ENCODE results near the gene MPRIP.
"Not testable (repeated sequence)": the region's sequence is repeated elsewhere in the genome, so short reads cannot be mapped to it uniquely, and the experiment has no call there.

Gene MPRIP

DNA sequence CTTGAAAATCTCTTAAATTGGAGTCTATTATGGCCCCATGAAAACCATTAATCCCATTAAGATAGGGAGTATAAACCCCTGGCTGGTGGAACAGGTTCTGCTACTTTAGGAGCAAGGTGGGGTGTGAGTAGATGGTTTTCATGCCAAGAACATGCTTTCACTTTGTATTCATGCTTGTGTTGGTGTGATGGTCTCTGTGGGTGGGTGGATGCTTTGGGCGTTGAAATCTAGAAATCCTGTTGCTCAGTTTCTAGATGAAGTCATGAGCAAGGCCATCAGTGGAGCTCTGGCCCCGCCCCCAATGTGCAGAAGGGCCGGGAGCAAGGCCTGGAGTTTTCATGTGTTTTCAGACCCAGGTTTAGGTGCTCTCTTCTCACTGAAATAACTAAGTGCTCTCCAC, 143.8 kb downstream of the MPRIP start:
- DNase-seq (ENCODE audit: low spot score), result no peak

DNA sequence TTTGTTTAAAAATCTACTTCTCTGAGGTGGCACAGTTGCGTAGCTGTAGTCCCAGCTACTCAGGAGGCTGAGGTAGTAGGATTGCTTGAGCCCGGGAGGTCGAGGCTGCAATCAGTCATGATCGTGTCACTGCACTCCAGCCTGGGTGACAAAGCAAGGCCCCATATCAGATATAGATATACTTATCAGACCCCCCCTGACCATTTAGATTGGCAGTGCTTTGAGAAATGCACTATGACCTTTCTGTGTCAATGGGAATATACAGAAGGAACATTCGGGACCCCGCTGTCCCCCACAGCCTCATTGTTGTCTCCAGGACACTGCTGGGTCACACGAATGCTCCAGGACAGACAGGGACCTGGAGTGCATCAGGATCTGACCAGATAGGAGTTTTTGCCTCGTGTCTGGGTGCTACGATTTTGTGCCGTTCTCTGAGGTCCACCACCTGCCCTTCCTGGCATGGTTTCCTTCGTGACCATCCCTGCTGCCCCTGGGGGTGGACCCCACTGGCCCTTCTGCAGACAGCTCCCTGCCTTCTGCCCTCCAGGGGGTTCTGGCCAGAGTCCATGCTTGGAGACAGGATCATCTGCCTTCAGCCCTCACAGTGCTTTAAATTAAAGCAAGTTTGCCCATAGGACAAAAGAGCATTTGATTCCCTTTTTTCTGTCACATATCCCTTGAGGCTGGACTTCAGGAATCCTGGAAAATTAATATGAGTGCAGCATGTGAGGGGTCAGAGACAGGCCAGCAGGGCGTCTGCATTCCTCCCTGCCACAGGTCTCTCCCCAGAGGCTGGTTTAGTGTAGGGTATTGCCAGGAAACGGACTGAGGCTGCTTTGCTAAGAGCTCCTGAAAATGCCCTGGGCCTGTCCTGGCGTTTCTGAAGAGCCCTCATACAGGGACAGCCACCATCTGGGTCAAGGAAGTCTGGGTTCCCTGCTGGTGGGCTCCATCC, 144.6 kb downstream of the MPRIP start:
- DNase-seq (ENCODE audit: low spot score), result no peak

DNA sequence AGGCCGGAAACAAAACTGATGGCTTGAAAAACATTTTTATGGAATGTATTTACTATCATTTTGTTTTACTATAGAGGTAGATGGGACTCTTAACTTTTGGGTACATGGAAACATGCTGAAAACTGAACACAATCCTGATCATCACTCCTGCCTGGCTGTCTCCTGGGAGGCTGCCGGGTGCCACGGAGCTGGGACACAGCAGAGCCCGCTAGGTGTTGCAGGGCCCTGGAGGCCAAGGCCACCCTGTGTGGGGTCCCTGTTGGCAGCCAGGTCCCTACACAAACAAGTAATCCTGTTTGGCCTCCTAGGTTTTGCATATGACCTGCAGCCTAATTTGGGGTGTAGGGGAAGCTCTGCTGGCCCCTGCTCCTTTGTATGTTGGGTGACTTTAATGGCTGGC, 146.3 kb downstream of the MPRIP start:
- DNase-seq (ENCODE audit: low spot score), result no peak

DNA sequence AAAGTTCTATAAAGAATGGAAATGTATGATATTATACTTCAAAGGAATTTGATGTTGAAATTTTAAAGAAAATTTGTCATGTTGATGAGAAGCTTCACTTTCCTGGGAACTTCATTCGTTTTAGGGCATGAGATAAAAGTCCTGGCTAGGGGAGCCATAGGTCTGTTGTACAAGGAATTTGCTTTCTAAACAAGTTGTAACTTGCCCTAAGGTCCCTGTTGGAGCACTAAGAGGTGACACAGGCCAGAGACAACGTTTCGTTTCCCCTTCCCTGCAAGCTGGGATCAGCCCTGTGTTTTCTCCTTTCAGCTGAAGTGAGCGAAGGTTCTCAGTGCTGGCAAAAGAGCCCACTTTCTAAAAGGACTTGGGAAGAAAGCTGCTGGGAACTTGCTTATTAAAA, 147.3 kb downstream of the MPRIP start:
- DNase-seq (ENCODE audit: low spot score), result no peak

DNA sequence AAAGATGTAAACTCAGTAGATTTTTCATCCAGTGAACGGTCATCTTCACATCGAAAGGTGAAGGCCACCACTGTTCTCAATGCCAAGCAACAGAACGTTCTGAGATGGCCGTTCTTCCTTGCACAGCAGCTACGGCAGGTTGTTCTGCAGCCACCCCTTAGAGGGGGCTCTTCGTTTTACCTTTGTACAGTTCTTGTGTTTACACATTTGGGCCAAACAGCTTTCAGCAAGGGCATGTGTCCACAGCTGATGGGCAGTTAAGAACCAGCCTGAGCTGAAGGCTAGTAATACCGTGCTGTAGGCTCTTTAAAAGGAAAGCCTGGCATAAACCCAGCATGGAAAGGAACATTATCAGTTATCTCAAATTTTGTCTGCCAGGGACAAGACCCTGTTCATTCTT, 147.9 kb downstream of the MPRIP start:
- DNase-seq (ENCODE audit: low spot score), result no peak

DNA sequence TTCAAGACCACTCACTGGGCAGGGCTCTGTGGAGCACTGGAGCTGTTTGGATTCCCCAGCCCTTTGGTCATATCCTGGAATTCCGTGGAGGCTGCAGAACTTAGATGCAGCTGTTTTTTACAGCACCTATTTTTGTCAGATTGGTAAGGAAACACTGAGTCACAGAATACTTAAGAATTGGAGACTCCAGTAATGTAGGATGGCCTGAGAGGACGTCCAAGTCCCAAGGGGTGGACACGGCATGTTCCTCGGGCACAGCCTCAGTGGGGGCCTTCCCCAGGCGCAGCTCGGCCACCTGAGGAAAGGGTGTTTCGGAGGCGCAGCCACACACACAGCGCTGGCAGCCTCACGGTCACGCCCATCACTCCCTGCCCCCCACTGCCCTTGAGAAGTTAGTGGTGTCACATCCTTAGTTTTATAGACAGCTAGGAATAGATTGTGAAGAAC, 149.1 kb downstream of the MPRIP start:
- no peak for DNase-seq (ENCODE audit: low spot score)

DNA sequence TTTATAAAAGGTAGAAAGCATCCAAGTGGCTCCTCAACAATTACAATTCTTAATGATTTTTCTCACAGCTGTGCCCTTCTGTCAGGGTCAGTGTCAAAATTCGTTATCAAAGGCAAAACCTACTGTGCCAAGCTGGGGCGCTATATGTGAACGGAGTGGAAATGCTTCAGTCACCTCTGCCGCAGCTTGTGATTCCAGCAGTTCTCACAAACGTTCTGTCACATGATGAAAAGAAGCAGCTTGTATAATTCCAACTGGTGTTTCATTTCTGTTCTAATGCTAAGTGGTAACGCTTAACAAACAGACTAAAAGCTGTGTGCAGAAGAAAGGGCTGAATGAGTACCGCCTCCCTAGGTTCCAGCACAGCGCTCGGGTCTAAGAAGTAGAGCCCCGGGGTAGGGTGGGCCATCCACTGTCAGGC, 149.7 kb downstream of the MPRIP start:
- no peak for DNase-seq (ENCODE audit: low spot score)

DNA sequence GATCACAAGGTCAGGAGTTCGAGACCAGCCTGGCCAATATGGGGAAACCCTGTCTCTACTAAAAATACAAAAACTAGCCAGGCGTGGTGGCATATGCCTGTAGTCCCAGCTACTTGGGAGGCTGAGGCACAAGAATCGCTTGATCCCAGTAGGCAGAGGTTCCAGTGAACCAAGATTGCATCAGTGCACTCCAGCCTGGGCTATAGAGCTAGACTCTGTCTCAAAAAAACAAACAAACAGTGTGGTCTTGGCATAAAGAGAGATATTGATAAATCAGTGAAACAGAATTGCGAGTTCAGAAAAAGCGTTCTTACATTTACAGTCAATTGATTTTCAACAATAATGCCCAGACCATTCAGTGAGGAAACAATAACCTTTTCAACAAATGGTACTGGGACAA, 153.2 kb downstream of the MPRIP start:
- DNase-seq (ENCODE audit: low spot score), result not testable (repeated sequence)

DNA sequence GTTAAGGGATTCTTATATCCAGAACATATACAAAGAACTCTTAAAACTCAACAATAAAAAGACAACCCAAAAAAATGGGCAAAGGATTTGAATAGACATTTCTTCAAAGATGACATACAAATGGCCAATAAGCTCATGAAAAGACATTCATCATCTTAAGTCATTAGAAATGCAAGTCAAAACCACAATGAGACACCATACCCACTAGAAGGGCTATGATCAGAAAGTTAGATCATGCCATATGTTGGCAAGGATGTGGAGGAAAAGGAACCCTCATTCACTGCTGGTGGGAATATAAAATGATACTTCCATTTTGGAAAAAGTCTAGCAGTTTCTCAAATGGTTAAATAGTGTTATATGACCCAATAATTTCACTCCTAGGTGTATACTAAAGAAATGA, 154.5 kb downstream of the MPRIP start:
- DNase-seq (ENCODE audit: low spot score), result no peak

DNA sequence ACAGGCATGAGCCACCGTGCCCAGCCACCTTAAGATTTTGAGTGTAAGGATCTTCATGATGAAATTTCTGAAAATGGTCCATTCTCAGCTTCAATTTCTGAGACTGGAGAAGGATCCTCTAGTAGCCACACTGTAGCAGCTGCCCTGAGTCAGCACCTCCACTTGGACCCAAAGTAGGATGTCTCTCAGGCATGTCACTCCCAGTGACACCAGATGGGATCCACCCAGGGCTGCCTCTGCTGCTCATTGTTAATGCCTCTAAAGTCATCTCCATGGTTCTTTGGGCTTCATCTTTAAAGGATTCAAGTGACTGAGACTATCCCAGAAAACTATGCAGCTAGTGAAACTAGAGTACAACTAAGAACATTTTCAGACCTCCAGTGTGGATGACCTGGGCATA, 156.0 kb downstream of the MPRIP start:
- DNase-seq (ENCODE audit: low spot score), result no peak

DNA sequence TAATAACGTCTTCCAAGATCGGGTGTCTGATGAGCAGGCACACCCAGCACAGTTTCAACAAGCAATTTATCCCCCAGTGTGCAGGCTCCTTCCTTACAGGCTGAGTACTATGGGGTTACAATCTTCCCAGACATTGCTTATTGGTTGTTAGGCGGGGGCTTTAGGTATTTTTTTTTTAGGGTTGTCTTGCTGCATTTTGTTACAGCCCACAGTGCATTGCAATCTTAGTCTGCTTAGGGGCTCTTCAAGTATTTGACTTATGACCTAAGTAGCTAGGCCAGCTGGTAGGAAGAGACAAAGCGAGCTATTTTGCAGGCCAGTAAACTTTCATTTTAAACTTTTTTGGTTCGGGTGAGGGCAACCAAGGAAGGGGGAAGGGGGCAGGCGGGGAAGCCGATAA, 158.1 kb downstream of the MPRIP start:
- no peak for DNase-seq (ENCODE audit: low spot score)

DNA sequence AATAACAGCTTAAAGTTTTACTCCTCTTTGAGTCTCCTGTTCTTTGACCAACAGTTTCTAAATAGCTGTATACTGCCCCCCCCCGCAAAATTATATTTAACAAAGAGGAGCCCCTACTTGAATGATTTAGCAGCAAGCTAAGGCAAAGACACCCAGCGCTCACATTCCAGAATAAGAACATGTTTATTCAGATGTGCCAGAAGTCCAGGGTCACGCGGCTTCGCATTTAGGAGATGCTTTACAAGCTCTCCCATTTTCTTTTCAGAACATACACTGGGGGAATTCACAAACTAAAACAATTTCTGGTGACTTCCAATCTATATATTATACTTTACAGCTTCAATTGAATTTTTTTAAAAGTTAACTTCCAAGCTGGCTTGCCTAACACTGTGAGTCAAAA, 158.6 kb downstream of the MPRIP start:
- no peak for DNase-seq (ENCODE audit: low spot score)

DNA sequence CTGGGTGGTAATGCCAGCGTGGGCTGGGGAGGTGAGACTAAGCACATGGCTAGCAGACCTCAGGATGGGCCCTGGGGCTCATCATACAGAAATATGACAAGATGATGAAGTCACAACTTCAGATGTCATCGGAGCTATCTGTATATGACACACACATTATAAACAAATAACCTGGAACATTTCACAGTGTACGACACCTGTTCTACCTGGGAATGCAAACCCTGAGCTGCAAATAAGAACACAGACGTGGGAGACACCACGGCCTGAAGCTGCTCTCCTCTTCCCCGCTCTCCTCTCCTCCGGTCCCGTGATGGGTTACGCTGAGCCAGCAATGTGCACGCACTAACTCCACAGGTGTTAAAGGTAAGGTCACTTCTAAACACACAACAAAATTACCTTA, 159.0 kb downstream of the MPRIP start:
- DNase-seq (ENCODE audit: low spot score), result no peak

DNA sequence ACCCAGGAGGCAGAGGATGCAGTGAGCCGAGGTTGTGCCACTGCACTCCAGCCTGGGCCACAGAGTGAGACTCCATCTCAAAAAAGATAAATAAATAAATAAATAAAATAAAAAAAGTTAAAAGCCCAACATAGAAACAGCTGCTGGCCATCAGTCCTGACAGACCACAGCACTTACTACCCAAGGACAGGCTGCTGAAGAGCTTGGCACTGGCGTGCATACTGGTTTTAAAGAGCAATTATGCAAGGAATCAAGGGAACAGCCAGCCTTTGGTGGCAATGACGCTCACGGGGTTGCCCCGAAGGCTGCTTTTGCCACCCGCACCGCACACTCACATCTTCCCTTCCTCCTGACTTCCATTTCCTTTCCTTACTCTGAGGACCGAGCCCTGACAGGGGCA, 159.7 kb downstream of the MPRIP start:
- no peak for DNase-seq (ENCODE audit: low spot score)

DNA sequence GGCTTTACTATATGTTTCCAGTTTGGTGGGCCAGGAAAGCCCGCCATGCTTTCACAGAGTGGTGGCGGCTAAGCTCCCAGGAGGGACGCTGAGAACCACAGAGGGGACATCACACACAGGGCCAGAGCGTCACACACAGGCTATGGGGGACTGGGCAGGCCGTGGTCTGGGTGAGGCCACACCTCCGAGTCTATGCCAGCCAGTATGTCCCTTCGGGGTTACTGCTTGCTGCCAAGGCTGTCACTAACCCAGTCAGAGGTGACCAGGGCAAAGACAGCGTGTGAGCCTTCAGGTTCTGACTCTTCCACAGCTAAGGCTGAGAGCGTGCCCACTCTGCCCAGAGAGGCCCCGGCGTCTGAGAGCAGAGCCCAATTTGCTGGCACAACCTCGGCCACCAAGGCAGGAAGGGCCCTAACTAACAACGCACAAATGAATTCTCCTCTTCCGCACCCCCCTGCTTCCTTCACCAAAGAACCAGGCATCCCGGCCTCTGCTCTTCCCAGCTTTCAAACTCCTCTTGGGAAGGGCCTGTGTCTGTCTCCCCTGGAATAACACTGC, 161.0 kb downstream of the MPRIP start:
- no peak for DNase-seq (ENCODE audit: low spot score)

DNA sequence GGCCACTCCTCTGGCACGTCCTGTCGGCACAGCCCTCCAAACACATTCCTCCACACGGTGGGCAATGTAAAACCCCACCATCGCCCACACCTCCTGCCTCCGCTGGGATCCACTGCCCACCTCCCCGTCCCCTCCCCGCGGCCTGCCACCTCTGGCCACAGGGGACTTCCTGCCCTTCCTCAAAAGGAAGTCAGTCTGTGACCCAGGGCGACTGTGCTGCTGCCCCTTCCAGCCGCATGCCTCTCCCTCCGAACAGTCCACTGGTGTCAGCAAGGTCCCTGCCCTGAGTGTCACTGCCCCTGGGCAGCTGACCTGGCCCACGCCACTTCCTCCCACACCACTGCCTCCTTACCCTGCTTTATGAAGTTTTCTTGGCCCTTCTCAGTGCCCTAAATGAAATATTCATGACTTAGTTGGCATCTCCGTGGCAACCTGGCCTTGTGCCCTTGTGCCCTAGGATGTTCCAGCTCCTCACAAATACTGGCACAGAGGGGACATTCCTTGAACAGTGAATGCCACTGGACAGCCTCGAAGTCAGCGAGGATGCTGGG, 161.9 kb downstream of the MPRIP start:
- peak; percentile 78 for DNase-seq (ENCODE audit: low spot score)

DNA sequence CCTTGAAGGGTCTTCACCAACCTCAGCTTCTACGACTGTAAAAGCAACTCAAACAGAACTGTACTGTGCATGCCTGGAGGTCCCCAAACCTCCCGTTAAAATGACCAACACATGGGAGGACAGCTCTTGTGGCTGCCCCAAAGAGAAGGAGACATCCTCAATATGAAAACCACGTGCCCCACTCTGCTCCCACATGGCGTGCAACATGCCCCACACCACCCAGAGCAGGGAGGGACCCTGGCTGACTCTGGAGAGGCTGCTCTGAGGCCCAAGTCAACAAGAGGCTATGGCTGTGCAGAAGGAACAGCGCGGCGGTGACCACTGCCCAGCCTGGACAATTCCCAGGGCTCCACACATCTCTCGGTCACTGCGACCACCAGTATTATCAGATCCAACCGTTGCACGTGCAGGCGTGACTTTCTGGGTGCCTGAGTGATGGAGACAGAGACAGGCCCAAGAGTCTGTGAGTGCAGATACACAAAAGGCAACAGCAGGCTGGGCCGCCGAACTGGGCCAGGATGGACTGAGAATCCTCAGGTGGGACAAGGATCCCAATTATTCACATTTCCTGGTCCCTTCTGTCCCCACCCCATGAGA, 162.5 kb downstream of the MPRIP start:
- DNase-seq (ENCODE audit: low spot score), result no peak

DNA sequence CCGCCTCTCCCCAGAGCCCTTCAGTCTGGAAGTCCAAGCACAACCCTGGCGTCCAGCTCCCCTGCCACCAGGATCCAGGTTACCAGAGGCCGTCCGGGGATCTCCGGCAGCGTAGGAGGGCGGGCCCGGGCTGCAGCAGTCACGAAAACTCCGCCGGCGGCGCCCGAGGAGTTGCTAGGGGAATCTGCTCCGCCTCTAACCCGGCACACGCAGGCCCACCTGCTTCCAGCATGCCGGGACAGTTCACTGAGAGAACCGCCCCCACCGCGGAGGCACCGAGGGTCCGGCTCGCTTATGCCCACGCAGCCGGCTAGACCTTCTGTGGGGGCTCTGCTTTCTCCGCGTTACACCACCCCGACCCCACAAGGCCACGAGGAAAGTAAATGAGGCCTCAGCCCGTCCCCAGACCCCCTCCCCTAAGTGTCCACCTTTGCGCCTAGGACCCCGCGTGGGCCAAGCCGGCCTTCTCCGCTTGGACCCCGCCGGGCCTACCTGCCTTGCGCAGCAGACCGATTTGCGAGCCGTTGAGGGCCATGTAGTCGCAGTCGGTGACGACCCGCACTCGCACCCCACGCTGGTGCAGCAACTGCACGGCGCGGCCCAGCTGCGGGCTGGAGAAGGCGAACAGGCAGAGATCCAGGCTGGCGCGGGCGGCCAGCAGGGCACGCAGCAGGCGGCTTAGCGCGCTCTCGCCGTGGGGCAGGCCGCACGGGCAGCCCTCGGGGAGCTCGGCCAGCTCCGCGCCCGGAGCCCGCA, 163.3 kb downstream of the MPRIP start:
- DNase-seq (ENCODE audit: low spot score), result no peak

DNA sequence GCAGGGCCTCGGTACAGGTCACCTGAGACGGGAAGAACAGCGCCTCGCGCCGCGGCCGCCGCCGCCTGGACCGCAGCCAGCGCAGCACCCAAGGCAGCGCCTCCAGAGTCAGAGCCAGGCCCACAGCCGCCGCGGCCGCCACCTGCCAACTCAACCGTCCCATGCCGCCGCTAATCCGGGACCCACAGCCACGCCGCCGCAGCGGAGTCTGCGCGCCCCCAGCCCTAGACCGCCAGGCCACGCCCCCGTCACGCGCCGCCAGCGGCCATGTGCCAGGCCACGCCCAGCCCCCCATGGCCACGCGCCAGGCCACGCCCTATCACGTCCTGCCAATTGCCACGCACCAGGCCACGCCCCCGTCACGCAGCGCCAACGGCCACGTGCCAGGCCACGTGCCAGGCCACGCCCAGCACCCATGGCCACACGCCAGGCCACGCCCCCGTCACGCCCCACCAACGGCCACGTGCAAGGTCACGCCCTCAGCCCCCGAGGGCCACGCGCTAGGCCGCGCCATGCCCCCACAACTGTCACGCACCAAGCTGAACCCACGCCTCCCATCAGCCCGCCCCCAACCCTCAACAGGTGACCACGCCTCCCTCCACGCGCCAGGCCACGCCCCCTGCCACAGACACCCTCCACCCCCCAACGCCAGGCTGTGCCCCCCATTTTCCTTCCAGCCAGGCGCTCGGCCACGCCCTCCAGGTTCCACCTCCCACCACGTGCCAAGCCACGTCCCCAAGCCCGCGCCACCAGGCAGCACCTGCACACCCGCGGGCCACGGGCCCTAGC, 164.1 kb downstream of the MPRIP start, which contains the start of gene PLD6:
PLD6 (minus strand) TSS at position 210 of the 789 bp plus-strand sequence; CDS start at position 163, 47 bp downstream.
- no peak for DNase-seq (ENCODE audit: low spot score)

DNA sequence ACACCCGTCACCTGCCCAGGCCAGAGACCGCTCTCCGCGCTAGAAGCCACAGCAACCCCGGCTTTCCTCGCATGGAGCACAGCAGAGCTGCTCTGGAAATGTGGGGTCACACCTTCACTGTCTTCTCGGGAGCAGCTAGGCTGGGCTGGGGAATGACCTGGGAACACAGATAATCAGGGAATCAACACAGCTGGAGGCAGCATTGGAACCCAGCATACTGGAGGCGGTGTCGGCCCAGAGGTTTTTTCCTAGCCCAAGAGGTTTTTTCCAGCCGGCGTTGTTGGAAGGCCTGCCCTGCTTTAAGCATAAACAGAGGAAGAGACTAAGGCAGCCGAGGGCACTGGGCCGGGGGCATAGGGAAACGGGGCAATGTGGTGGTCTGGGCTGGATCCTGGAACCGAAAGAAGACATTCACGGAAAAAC, 164.7 kb downstream of the MPRIP start:
- DNase-seq (ENCODE audit: low spot score), result no peak

DNA sequence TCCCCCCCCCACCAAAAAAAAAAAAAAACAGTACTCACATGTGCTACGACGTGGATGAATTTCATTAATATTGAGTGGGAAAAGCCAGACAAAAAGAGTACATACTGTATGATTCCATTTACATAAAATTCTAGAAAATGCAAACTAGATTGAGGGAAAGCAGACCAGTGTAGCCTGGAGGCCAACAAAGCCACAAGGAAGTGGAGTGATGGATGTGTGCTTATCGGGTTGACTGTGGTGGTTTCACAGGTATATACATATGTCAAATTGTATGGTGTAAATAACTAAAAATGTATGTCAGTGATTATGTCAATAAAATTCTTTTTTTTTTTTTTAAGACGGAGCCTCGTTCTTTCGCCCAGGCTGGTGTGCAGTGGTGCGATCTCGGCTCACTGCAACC, 165.7 kb downstream of the MPRIP start:
- DNase-seq (ENCODE audit: low spot score), result no peak

Data from globus pallidus (tissue), 1 donor.